ENCODE results near the gene SRCAP.

Gene SRCAP

DNA sequence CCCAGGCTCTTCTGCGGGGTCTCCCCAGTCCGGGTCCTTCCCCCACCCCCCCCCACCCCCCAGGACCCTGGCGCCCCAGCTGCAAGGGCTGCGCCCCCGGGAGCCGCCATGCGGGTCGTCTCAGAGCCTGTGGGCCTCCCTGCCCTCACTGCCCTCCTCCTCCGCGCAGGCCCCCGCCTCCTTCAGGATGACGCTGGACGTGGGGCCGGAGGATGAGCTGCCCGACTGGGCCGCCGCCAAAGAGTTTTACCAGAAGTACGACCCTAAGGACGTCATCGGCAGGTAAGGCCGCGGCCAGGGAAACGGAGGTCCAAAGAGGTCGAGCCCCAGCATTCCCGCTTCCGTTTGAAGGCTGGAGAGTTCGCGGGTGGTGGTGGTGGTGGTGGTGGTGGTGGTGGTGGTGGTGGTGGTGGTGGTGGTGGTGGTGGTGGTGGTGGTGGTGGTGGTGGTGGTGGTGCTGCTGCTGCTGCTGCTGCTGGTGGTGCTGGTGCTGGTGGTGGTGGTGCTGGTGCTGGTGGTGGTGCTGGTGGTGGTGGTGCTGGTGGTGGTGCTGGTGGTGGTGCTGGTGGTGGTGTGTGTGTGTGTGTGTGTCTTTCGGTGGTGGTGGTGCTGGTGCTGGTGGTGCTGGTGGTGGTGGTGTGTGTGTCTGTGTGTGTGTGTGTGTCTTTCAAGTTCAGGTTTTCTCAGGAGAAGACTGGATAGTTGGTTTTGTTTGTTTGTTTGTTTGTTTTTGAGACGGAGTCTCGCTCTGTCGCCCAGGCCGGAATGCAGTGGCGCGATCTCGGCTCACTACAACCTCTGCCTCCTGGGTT, 49.9 kb downstream of the SRCAP start:
- Histone ChIP-seq H3K4me1 (ENCODE audit: insufficient read depth, low read length, severe bottlenecking) (peaks cover 17% of the 10 kb centered on the region), H3K36me3 (ENCODE audit: insufficient read depth, low read length) (peaks cover 42% of the 10 kb centered on the region), H3K79me2 (ENCODE audit: insufficient read depth, low read length) (peaks cover 14% of the 10 kb centered on the region), H3K27me3 (ENCODE audit: insufficient read depth, low read length) (no peaks in the 10 kb centered on the region), H3K4me2 (ENCODE audit: low read length) (peak overlapping the region; percentile 72), H2AFZ (ENCODE audit: low read length) (no peak overlapping the region), H3F3A (ENCODE audit: insufficient read depth, low read length) (peaks cover 4% of the 10 kb centered on the region; the same call in 1 of the 2 replicates), H4K20me1 (ENCODE audit: insufficient read depth, low read length) (no peaks in the 10 kb centered on the region), H3K9me3 (ENCODE audit: low read length) (no peaks in the 10 kb centered on the region), H3K27ac (ENCODE audit: low read depth, low read length, poor library complexity, severe bottlenecking) (no peak overlapping the region), H3K9ac (ENCODE audit: low read length) (peak overlapping the region; percentile 86), H3K9me2 (ENCODE audit: low read depth, low read length) (no peaks in the 10 kb centered on the region), H3K4me3 (ENCODE audit: low read depth, low read length, poor library complexity, severe bottlenecking) (peak overlapping the region; percentile 90)
- TF ChIP-seq CTCF (IDR thresholded peaks at IDR 0.05; ENCODE audit: low read length) (no peak), EZH2 (IDR thresholded peaks at IDR 0.05; ENCODE audit: borderline replicate concordance, low read length) (no peak)

GRCh38 chr16:30750201-30750600, 51.2 kb downstream of the SRCAP start:
- Histone ChIP-seq H3K36me3 (ENCODE audit: insufficient read depth, low read length) (peaks cover 45% of the 10 kb centered on the region), H3F3A (ENCODE audit: insufficient read depth, low read length) (peaks cover 4% of the 10 kb centered on the region; the same call in 1 of the 2 replicates), H3K79me2 (ENCODE audit: insufficient read depth, low read length) (peaks cover 14% of the 10 kb centered on the region), H3K4me2 (ENCODE audit: low read length) (no peak overlapping the region), H3K9ac (ENCODE audit: low read length) (no peak overlapping the region; the same call in 1 of the 2 replicates), H4K20me1 (ENCODE audit: insufficient read depth, low read length) (no peaks in the 10 kb centered on the region), H3K4me1 (ENCODE audit: insufficient read depth, low read length, severe bottlenecking) (peaks cover 17% of the 10 kb centered on the region), H3K9me2 (ENCODE audit: low read depth, low read length) (no peaks in the 10 kb centered on the region), H3K27me3 (ENCODE audit: insufficient read depth, low read length) (no peaks in the 10 kb centered on the region), H3K9me3 (ENCODE audit: low read length) (no peaks in the 10 kb centered on the region), H2AFZ (ENCODE audit: low read length) (no peak overlapping the region), H3K27ac (ENCODE audit: low read depth, low read length, poor library complexity, severe bottlenecking) (no peak overlapping the region), H3K4me3 (ENCODE audit: low read depth, low read length, poor library complexity, severe bottlenecking) (no peak overlapping the region)
- TF ChIP-seq CTCF (IDR thresholded peaks at IDR 0.05; ENCODE audit: low read length) = no peak
- no peak for TF ChIP-seq EZH2 (IDR thresholded peaks at IDR 0.05; ENCODE audit: borderline replicate concordance, low read length)

DNA sequence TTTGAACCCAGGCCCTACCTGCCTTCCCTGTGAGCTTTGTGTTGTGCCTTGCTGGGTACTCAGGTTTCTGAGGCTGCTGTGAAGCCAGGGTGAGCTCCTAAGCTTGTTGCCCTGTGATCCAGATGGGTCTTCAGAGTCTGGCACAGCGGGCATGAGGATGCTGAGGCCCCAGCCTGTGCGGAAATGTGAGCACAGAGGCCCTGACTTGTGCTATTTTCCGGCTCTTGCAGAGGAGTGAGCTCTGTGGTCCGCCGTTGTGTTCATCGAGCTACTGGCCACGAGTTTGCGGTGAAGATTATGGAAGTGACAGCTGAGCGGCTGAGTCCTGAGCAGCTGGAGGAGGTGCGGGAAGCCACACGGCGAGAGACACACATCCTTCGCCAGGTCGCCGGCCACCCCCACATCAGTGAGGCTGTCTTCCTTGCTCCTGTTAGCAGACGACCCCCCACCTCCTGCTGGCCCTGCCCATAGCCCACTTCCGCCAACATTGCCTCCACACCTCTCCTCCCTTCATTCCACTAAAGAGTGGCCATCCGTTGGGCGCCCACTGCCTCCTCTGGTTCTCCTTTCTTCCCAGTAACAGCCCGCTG, 52.0 kb downstream of the SRCAP start:
- no peaks in the 10 kb centered on the region for H3K9me2 ChIP-seq (ENCODE audit: low read depth, low read length)
- no peaks in the 10 kb centered on the region for H3K27me3 ChIP-seq (ENCODE audit: insufficient read depth, low read length)
- H3K4me3 ChIP-seq (ENCODE audit: low read depth, low read length, poor library complexity, severe bottlenecking) = no peak overlapping the region
- H3K36me3 ChIP-seq (ENCODE audit: insufficient read depth, low read length) = peaks cover 46% of the 10 kb centered on the region
- peaks cover 17% of the 10 kb centered on the region for H3K4me1 ChIP-seq (ENCODE audit: insufficient read depth, low read length, severe bottlenecking)
- no peak overlapping the region for H3K4me2 ChIP-seq (ENCODE audit: low read length)
- H3K9ac ChIP-seq (ENCODE audit: low read length) = no peak overlapping the region
- peaks cover 14% of the 10 kb centered on the region for H3K79me2 ChIP-seq (ENCODE audit: insufficient read depth, low read length)
- TF ChIP-seq EZH2 (IDR thresholded peaks at IDR 0.05; ENCODE audit: borderline replicate concordance, low read length) = no peak
- TF ChIP-seq CTCF (IDR thresholded peaks at IDR 0.05; ENCODE audit: low read length) = no peak
- H3K9me3 ChIP-seq (ENCODE audit: low read length) = no peaks in the 10 kb centered on the region
- no peaks in the 10 kb centered on the region for H4K20me1 ChIP-seq (ENCODE audit: insufficient read depth, low read length)
- H2AFZ ChIP-seq (ENCODE audit: low read length) = no peak overlapping the region
- no peak overlapping the region for H3K27ac ChIP-seq (ENCODE audit: low read depth, low read length, poor library complexity, severe bottlenecking)
- peaks cover 4% of the 10 kb centered on the region; the same call in 1 of the 2 replicates for H3F3A ChIP-seq (ENCODE audit: insufficient read depth, low read length)

All from OCI-LY1 (cell line).